ENCODE measurements around the gene SASH3.

Gene SASH3

DNA sequence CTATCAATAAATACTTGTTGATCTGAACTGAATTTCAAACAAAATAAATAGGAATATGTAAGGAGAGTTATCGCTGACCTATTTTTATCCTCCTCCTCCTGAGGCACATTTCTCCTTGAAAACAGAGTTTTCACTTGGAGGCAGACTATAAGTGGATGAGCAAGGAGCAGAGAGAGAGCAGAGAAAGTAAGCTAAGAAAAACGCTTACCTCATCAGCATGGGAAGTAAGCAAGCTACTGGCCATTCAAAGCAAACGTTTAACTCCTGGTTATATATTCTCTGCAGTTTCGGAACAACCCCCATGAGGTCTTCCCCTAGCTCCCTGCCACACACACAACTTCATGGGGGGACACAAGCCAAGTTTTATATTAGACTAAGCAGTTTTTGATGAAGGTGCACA, 50.7 kb downstream of the SASH3 start:
- H3K27ac ChIP-seq (ENCODE audit: extremely low read depth, low read depth, low read length): no peak overlapping the region
- no peaks in the 10 kb centered on the region for H3K4me1 ChIP-seq (ENCODE audit: control insufficient read depth, insufficient read depth, low read length)
- H3K9me3 ChIP-seq (ENCODE audit: control insufficient read depth, insufficient read depth, low read depth, low read length): no peaks in the 10 kb centered on the region
- TF ChIP-seq ZNF558 (tag by site-specific recombination; IDR thresholded peaks at IDR 0.05) (no peak), PRDM1 (tag by site-specific recombination; IDR thresholded peaks at IDR 0.05) (0 out of 2 replicates have a peak, but pooled peaks have one; percentile 28)
- H3K4me3 ChIP-seq (ENCODE audit: low read depth, low read length): no peak overlapping the region
- CTCF ChIA-PET: interaction anchor here (0.6 to 1.2 kb wide), 2 partner anchors 63 to 230 kb away, joined by 3 to 4 read pairs; no protein-coding TSS in a partner anchor
- POLR2A ChIA-PET: interaction anchor here (1.1 kb wide), 1 partner anchor 13 kb away, joined by 3 read pairs; the partner anchor contains the start of gene ZDHHC9
- peaks cover 0 to 18% of the 10 kb centered on the region in 2 experiments; a peak in 2 of 3 replicates for H3K36me3 ChIP-seq (ENCODE audit: control insufficient read depth in 2 of 2, insufficient read depth in 1 of 2, low read length in 2 of 2)

DNA sequence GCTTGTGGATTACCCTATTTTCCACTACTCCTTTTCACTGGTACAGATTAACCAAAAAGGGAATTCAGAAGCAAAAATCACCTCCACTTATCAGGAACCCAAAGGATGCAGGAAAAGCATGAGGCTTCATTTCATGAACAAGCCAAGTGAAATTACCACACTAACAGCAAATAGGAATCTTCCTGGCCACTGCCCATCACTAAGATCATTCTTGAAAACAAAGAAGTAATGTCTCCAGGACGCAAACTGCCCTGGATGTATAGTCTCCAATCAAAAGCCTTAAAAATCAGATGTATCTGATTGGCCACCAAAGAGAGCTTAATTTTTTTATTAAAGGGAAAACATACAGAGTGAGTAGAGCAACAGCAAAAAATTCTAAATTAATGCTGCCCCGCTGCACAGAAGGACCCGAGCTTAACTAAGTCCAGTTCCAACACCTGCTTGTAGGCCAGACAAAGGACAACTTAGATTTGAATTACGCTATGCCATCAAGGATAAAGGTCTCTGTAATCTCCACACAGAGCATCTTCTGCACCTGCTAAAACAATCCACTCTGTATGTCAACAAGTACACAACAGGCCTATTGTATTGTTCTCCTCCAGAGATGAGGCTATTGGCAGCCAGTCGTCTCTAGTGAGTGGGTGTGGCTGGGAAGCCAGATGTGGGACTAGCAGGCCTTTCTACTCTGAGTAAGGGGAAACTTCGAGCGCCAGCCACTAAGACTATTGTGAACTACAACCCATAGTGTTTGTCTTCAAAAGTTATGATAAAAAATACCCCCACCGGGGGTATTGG, 51.5 kb downstream of the SASH3 start:
- no peak overlapping the region for H3K4me3 ChIP-seq (ENCODE audit: low read depth, low read length)
- ChIA-PET POLR2A (interaction anchor here (1.1 kb wide), 1 partner anchor 13 kb away, joined by 3 read pairs; the partner anchor contains the start of gene ZDHHC9), CTCF (interaction anchor here (0.6 to 3.3 kb wide), 2 partner anchors 8 to 64 kb away, joined by 3 to 15 read pairs; no protein-coding TSS in a partner anchor)
- TF ChIP-seq SCRT2 (tag by site-specific recombination; IDR thresholded peaks at IDR 0.05) (0 out of 2 replicates have a peak, but pooled peaks have one; percentile 22), KLF10 (tag by site-specific recombination; IDR thresholded peaks at IDR 0.05) (no peak)
- no peaks in the 10 kb centered on the region for H3K9me3 ChIP-seq (ENCODE audit: control insufficient read depth, insufficient read depth, low read depth, low read length)
- no peak overlapping the region for H3K27ac ChIP-seq (ENCODE audit: extremely low read depth, low read depth, low read length)
- peaks cover 0 to 17% of the 10 kb centered on the region in 2 experiments; a peak in 2 of 3 replicates for H3K36me3 ChIP-seq (ENCODE audit: control insufficient read depth in 2 of 2, insufficient read depth in 1 of 2, low read length in 2 of 2)
- no peaks in the 10 kb centered on the region for H3K4me1 ChIP-seq (ENCODE audit: control insufficient read depth, insufficient read depth, low read length)

DNA sequence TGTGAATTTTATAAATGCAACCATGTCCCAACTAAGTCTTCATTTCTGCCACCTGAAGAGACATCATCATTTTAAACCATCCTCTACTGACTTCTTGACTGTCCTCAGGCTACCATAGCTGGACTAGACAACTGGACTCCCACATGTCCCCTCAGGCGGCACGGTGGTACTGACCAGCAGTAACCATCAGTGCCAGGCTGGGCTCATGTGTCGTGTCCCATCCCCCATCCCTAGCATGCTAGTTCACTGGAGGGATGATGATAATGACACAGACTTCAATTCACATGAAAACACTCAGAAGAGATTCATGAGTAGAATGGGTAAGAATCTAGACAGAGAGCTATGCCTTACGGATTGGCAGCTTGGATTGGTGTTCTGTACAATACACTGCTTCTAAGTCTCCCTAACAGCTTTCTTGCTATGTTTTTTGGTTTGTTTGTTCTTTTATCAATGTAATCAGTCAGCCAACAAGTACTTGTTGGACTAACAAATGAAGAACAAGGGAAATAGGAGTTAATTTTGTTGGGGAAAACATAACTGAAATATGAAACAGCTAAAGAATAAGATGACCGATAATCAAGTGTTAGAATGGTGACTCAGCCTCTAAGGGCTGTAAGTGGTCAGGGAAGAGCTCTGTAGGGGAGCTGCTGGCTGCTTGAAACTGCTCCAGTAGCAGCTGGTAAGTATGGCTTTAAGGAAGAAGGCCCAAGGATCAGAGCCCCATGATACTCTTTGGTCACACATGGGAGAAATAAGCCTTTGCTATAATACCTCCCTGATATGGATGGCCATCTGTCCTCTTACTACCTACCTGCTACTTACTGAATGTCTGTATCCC, 53.6 kb downstream of the SASH3 start:
- TF ChIP-seq ZNF48 (tag by site-specific recombination; IDR thresholded peaks at IDR 0.05) (no peak), SCRT2 (tag by site-specific recombination; IDR thresholded peaks at IDR 0.05) (peak; percentile 75), ZNF791 (tag by site-specific recombination; IDR thresholded peaks at IDR 0.05) (no peak), ZNF600 (tag by site-specific recombination; IDR thresholded peaks at IDR 0.05) (0 out of 2 replicates have a peak, but pooled peaks have one; percentile 17), GLIS1 (tag by site-specific recombination; IDR thresholded peaks at IDR 0.05) (0 out of 2 replicates have a peak, but pooled peaks have one; percentile 29)
- Histone ChIP-seq H3K9me3 (ENCODE audit: control insufficient read depth, insufficient read depth, low read depth, low read length) (no peaks in the 10 kb centered on the region), H3K4me3 (ENCODE audit: low read depth, low read length) (no peak overlapping the region), H3K4me1 (ENCODE audit: control insufficient read depth, insufficient read depth, low read length) (no peaks in the 10 kb centered on the region), H3K36me3 (ENCODE audit: control insufficient read depth in 2 of 2, insufficient read depth in 1 of 2, low read length in 2 of 2) (peaks cover 0 to 22% of the 10 kb centered on the region in 2 experiments; a peak in 2 of 3 replicates), H3K27ac (ENCODE audit: extremely low read depth, low read depth, low read length) (no peak overlapping the region)
- POLR2A ChIA-PET: interaction anchor here (1.3 to 1.8 kb wide), 2 partner anchors 10 to 73 kb away, joined by 3 to 7 read pairs; partner anchors contain the start of genes UTP14A and ZDHHC9
- CTCF ChIA-PET: interaction anchor here (1.0 to 3.3 kb wide), 3 partner anchors 10 to 227 kb away, joined by 3 to 15 read pairs (median 4); no protein-coding TSS in a partner anchor

DNA sequence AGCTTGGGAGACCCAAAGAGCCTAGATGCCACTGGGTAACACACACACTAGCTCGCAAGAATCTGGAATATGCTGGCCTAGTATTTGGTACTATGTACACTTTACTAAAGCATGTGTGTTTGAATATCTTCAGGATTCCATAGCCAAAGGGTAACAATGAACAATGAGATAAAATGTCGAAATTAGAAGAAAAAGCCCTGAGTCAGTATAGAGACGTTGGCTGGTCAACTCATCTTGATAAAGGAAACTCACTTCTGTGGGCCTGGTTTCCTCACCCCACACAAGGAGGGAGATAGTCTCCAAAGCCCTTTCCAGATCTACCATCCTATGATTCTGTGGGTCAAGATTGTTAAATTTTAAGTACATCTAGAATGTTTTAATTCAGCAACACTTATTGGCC, 57.1 kb downstream of the SASH3 start:
- TF ChIP-seq, protein P1, sequence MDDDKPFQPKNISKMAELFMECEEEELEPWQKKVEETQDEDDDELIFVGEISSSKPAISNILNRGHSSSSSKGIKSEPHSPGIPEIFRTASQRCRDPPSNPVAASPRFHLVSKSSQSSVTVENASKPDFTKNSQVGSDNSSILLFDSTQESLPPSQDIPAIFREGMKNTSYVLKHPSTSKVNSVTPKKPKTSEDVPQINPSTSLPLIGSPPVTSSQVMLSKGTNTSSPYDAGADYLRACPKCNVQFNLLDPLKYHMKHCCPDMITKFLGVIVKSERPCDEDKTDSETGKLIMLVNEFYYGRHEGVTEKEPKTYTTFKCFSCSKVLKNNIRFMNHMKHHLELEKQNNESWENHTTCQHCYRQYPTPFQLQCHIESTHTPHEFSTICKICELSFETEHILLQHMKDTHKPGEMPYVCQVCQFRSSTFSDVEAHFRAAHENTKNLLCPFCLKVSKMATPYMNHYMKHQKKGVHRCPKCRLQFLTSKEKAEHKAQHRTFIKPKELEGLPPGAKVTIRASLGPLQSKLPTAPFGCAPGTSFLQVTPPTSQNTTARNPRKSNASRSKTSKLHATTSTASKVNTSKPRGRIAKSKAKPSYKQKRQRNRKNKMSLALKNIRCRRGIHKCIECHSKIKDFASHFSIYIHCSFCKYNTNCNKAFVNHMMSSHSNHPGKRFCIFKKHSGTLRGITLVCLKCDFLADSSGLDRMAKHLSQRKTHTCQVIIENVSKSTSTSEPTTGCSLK (tag by site-specific recombination; IDR thresholded peaks at IDR 0.05): no peak
- TF ChIP-seq ZNF292 (tag by site-specific recombination; IDR thresholded peaks at IDR 0.05; ENCODE audit: borderline replicate concordance, low read depth) (no peak), ZNF585B (tag by site-specific recombination; IDR thresholded peaks at IDR 0.05) (no peak), ZNF24 (tag by site-specific recombination; IDR thresholded peaks at IDR 0.05) (no peak), ZNF707 (tag by site-specific recombination; IDR thresholded peaks at IDR 0.05) (no peak), ZBTB17 (tag by site-specific recombination; IDR thresholded peaks at IDR 0.05) (no peak), ZNF214 (tag by site-specific recombination; IDR thresholded peaks at IDR 0.05; ENCODE audit: borderline replicate concordance) (no peak), ZNF529 (tag by site-specific recombination; IDR thresholded peaks at IDR 0.05; ENCODE audit: insufficient replicate concordance) (no peak)
- TF ChIP-seq, protein P2, sequence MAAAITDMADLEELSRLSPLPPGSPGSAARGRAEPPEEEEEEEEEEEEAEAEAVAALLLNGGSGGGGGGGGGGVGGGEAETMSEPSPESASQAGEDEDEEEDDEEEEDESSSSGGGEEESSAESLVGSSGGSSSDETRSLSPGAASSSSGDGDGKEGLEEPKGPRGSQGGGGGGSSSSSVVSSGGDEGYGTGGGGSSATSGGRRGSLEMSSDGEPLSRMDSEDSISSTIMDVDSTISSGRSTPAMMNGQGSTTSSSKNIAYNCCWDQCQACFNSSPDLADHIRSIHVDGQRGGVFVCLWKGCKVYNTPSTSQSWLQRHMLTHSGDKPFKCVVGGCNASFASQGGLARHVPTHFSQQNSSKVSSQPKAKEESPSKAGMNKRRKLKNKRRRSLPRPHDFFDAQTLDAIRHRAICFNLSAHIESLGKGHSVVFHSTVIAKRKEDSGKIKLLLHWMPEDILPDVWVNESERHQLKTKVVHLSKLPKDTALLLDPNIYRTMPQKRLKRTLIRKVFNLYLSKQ (tag by site-specific recombination; IDR thresholded peaks at IDR 0.05; ENCODE audit: borderline replicate concordance): no peak
- POLR2A ChIA-PET: no interaction called here

More for the DNA sequence above, 57.1 kb downstream of the SASH3 start:
- H3K9me3 ChIP-seq (ENCODE audit: control insufficient read depth, insufficient read depth, low read depth, low read length): no peaks in the 10 kb centered on the region
- H3K27ac ChIP-seq (ENCODE audit: extremely low read depth, low read depth, low read length): no peak overlapping the region
- no peaks in the 10 kb centered on the region for H3K4me1 ChIP-seq (ENCODE audit: control insufficient read depth, insufficient read depth, low read length)
- H3K4me3 ChIP-seq (ENCODE audit: low read depth, low read length): no peak overlapping the region
- H3K36me3 ChIP-seq (ENCODE audit: control insufficient read depth in 2 of 2, insufficient read depth in 1 of 2, low read length in 2 of 2): peaks cover 0 to 34% of the 10 kb centered on the region in 2 experiments
- CTCF ChIA-PET: interaction anchor here (0.6 kb wide), 1 partner anchor 27 kb away, joined by 3 read pairs; no protein-coding TSS in a partner anchor

All from HEK293 (cell line).